PC-3 (cell line): Measurements from ENCODE around the gene PDE4DIP. TPM values are rescaled to one million over a fixed set of nuclear protein-coding genes. Genes with fewer than 3 reads are reported as not detected.
"Not testable (repeated sequence)": the region's sequence is repeated elsewhere in the genome, so short reads cannot be mapped to it uniquely, and the experiment has no call there.

ENCODE experiments used
- ATAC-seq: fragments of 200-7000 bp; cut with Tn5 transposase; 2 replicates; pipeline ENCODE4 v1.9.1; 2020; ENCODE audit warnings: mild to moderate bottlenecking, moderate library complexity
- BruUV-seq: library from RNA; stranded (reverse); fragments of 400-500 nt; replicated peaks from 2 replicates; lab custom pipeline; 2021; lab: Mats Ljungman, UMichigan
- CTCF ChIA-PET: fragments of 300-600 bp; sonication (Branson Sonifier 250); formaldehyde crosslinking; loops from one replicate; lab custom pipeline; 2022; ENCODE audit warnings: antibody characterized with exemption; lab: Charles Lee
- POLR2A ChIA-PET: fragments of 300-600 bp; sonication (Branson Sonifier 250); formaldehyde crosslinking; loops from one replicate; lab custom pipeline; 2022; ENCODE audit warnings: antibody characterized with exemption; ENCODE audit not compliant: unreplicated experiment; lab: Charles Lee
- DNase-seq: peaks from one replicate; pipeline ENCODE4 v3.0.0-alpha.2; 2015
- H2AFZ ChIP-seq: fragments of 300-600 bp; sonication (generic); 2 replicates; pipeline ENCODE4 v1.6.0; 2016; ENCODE audit warnings: antibody characterized with exemption, low read length
- H3F3A ChIP-seq: fragments of 300-600 bp; sonication (generic); one replicate; pipeline ENCODE4 v1.6.0; 2017; ENCODE audit warnings: antibody characterized with exemption, low read length, control low read depth, mild to moderate bottlenecking; ENCODE audit not compliant: unreplicated experiment
- H3K27ac ChIP-seq: fragments of 300-600 bp; sonication (generic); 2 replicates; pipeline ENCODE4 v1.5.1; 2016; ENCODE audit warnings: mild to moderate bottlenecking, low read length
- H3K27me3 ChIP-seq: fragments of 300-600 bp; sonication (generic); 2 replicates; pipeline ENCODE4 v1.6.1; 2016; ENCODE audit warnings: low read length, mixed read lengths
- H3K36me3 ChIP-seq: fragments of 300-600 bp; sonication (generic); 2 replicates; pipeline ENCODE4 v1.6.1; 2016; ENCODE audit warnings: low read depth, mixed run types, low read length, mixed read lengths
- H3K4me1 ChIP-seq: fragments of 300-600 bp; sonication (generic); 2 replicates; pipeline ENCODE4 v1.5.1; 2016; ENCODE audit warnings: low read length; ENCODE audit not compliant: insufficient read depth
- H3K4me2 ChIP-seq: fragments of 300-600 bp; sonication (generic); 2 replicates; pipeline ENCODE4 v1.6.0; 2016; ENCODE audit warnings: low read length
- H3K4me3 ChIP-seq: fragments of 300-600 bp; sonication (generic); 2 replicates; pipeline ENCODE4 v1.5.1; 2016; ENCODE audit warnings: mild to moderate bottlenecking, low read length, mixed read lengths
- H3K79me2 ChIP-seq: fragments of 300-600 bp; sonication (generic); 2 replicates; pipeline ENCODE4 v1.6.1; 2017; ENCODE audit warnings: low read length, mixed read lengths
- H3K9ac ChIP-seq: fragments of 300-600 bp; sonication (generic); 2 replicates; pipeline ENCODE4 v1.6.0; 2016; ENCODE audit warnings: mild to moderate bottlenecking, low read length
- H3K9me2 ChIP-seq: fragments of 300-600 bp; sonication (generic); replicated peaks from 2 replicates; pipeline ENCODE4 v1.6.1; 2016; ENCODE audit warnings: mixed run types, low read length, mixed read lengths
- H3K9me3 ChIP-seq: fragments of 300-600 bp; sonication (generic); 2 replicates; pipeline ENCODE4 v1.6.1; 2016; ENCODE audit warnings: low read length, mixed read lengths
- H4K20me1 ChIP-seq: fragments of 300-600 bp; sonication (generic); 2 replicates; pipeline ENCODE4 v1.6.1; 2016; ENCODE audit warnings: low read length, mixed read lengths
- intact Hi-C: fragments of 100-400 bp; cut with micrococcal nuclease; formaldehyde crosslinking; loops from 2 replicates; pipeline ENCODE4 v1.9.0; 2023
- total RNA-seq: library from RNA; depleted of rRNA; stranded (reverse); fragments of >200 nt; gene quantifications from 2 replicates; pipeline ENCODE4 v1.2.3, GENCODE V29; 2014

PDE4DIP gene
- total RNA-seq, 1 experiment from 2014 or later, result 20.1 TPM

DNA sequence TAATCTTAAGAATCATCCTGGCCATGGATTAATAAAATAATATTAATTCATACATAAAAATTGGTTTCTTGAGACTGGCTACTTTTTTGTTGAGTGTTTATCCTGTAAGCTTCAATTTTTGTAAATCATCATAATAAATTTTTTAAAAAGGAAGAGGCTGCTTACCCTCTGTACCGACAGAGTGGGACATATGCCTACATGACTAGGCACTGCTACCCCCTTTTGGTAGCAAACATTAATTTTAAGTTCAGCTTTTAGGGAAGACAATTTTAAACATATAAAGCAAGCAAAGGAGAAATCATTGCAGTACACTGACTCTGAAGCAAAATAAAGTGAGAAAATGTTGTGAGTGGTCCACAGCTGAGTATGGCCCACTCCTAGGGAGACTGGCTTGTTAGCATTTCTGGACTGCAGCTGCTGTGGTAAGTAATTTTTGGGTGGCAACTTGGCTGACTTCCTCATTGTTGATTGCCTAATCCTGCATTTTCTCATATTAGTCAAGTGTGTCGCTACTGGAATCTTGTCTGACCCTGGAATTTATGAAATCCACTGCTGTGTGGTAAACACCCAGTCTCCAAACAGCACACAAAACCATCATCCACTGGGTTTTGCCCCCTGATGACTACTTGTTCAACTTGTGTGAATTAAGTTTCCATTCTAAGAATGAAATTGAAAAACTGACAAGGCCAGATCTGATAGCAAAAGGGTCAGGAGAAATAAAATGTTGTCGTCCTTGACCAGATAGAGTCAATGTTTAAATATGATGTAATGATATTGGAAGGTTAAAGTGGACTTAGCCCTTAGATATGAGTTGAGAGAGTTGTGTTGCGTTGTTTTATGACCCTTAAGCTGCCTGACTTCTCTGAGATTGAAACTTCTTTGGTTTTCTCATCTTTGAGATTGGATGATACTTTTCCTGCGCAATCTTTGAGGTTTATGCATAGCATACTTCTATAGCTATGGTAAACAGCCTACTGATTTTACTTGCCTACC lies 50.4 kb downstream of the PDE4DIP start:
- H3K9me2 ChIP-seq, H3K27me3 ChIP-seq, H3K4me3 ChIP-seq, H3F3A ChIP-seq, BruUV-seq, POLR2A ChIA-PET, H3K79me2 ChIP-seq, H3K27ac ChIP-seq, H3K9ac ChIP-seq, H2AFZ ChIP-seq, H4K20me1 ChIP-seq, H3K4me1 ChIP-seq, DNase-seq, H3K9me3 ChIP-seq, intact Hi-C loops, H3K4me2 ChIP-seq, CTCF ChIA-PET, H3K36me3 ChIP-seq: not testable (repeated sequence)
- peak; percentile 54 for ATAC-seq

- H3F3A ChIP-seq, H3K9me2 ChIP-seq, H3K9ac ChIP-seq, CTCF ChIA-PET, H4K20me1 ChIP-seq, ATAC-seq, BruUV-seq, H3K36me3 ChIP-seq, intact Hi-C loops, H3K4me1 ChIP-seq, POLR2A ChIA-PET, H3K79me2 ChIP-seq, H3K27me3 ChIP-seq, DNase-seq, H3K9me3 ChIP-seq, H3K4me2 ChIP-seq, H3K4me3 ChIP-seq, H3K27ac ChIP-seq, H2AFZ ChIP-seq: not testable (repeated sequence)
Measured at GRCh38 chr1:148900026-148900425, 55.8 kb downstream of the PDE4DIP start.

DNA sequence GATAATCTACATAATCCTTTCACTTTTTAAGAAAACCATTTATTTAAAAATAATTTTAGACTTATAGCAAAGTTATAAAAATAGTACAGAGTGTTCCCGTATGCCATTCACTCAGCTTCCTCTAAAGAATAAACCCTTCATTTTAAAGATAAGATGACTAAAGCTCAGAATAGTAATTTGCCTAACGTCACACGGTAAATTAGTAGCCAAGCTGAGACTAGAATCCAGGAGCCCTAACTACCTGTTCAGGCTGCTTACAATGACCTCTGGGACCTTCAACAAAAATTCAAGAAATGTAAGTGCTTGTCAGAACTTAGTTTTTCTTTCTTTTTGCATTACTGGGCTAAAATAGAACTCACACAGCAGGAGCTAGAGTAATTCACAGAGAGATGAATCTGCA lies 56.5 kb downstream of the PDE4DIP start:
- POLR2A ChIA-PET, ATAC-seq, BruUV-seq: not testable (repeated sequence)

GRCh38 chr1:148901150-148901952 lies 57.1 kb downstream of the PDE4DIP start:
- H3K4me2 ChIP-seq, H4K20me1 ChIP-seq, H3K9me2 ChIP-seq, H3K27me3 ChIP-seq, H3K27ac ChIP-seq, H2AFZ ChIP-seq, H3K9me3 ChIP-seq, H3F3A ChIP-seq, H3K4me3 ChIP-seq, BruUV-seq, H3K9ac ChIP-seq, H3K4me1 ChIP-seq, DNase-seq, H3K36me3 ChIP-seq, CTCF ChIA-PET, ATAC-seq, POLR2A ChIA-PET, H3K79me2 ChIP-seq, intact Hi-C loops: not testable (repeated sequence)

More for the DNA sequence above, 56.5 kb downstream of the PDE4DIP start:
- H3K9ac ChIP-seq, H3K9me2 ChIP-seq, H3K4me3 ChIP-seq, intact Hi-C loops, H3K4me1 ChIP-seq, DNase-seq, H3K27me3 ChIP-seq, H3K36me3 ChIP-seq, H3K9me3 ChIP-seq, H4K20me1 ChIP-seq, H3K79me2 ChIP-seq, H3K27ac ChIP-seq, H3F3A ChIP-seq, H3K4me2 ChIP-seq, H2AFZ ChIP-seq, CTCF ChIA-PET: not testable (repeated sequence)

GRCh38 chr1:148901953-148902341 lies 57.7 kb downstream of the PDE4DIP start:
- H4K20me1 ChIP-seq, H3K27ac ChIP-seq, H3F3A ChIP-seq, H3K4me1 ChIP-seq, H3K36me3 ChIP-seq, H3K9me3 ChIP-seq, H3K9me2 ChIP-seq, ATAC-seq, H3K27me3 ChIP-seq, H3K4me3 ChIP-seq, CTCF ChIA-PET, intact Hi-C loops, DNase-seq, POLR2A ChIA-PET, BruUV-seq, H3K79me2 ChIP-seq, H3K9ac ChIP-seq, H3K4me2 ChIP-seq, H2AFZ ChIP-seq: not testable (repeated sequence)

DNA sequence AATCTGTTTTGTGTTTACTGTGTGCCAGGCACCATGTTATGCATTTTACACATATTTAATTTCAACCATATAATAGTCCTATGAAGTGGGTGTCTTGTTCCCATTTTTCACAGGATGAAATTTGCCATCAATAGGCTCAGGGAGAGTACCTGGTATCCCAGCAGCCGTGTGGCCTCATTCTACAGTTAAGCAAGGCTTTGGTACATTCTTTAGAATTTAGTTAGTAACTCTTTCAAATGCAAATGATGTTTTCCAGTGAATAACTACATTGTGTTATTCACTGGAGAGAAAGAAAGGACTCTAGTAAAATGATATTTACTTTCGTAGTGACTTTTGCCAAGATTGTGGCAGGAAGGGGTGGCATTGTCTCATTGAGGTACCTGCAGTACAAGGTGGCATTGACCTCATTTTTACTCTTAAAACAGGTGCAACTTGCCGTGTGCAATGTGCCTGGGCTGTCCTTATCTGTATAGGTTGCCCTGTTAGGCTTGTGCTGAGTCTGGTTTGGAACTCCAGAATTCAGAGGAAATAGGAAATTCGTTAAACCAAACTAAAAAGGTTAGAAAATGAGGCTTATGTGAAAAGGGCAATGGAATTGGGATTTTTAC lies 65.1 kb downstream of the PDE4DIP start:
- H3K27me3 ChIP-seq, H3K4me2 ChIP-seq, H3K9me2 ChIP-seq, H2AFZ ChIP-seq, H3K36me3 ChIP-seq, CTCF ChIA-PET, H3F3A ChIP-seq, DNase-seq, ATAC-seq, H3K9me3 ChIP-seq, H3K27ac ChIP-seq, H3K4me3 ChIP-seq, POLR2A ChIA-PET, intact Hi-C loops, H3K79me2 ChIP-seq, H3K9ac ChIP-seq, H4K20me1 ChIP-seq, BruUV-seq, H3K4me1 ChIP-seq: not testable (repeated sequence)
